MM.1S (cell line): ENCODE results near the gene TSPAN1.

ENCODE experiments used
- CTCF ChIP-seq: fragments of 300-600 bp; sonication (generic); IDR thresholded peaks from 2 replicates; pipeline ENCODE4 v1.5.1; 2016; ENCODE audit warnings: antibody characterized with exemption, low read length, mixed read lengths
- EZH2 ChIP-seq: fragments of 300-600 bp; sonication (generic); optimal IDR thresholded peaks from 2 replicates; pipeline ENCODE3; 2017; ENCODE audit warnings: low read depth, mild to moderate bottlenecking, antibody characterized with exemption, low read length, mixed read lengths
- EZH2phosphoT487 ChIP-seq: fragments of 300-600 bp; sonication (generic); IDR thresholded peaks from 2 replicates; pipeline ENCODE4 v1.6.1; 2018; ENCODE audit warnings: antibody characterized with exemption, low read length

GRCh38 chr1:46137916-46138315 is 37.0 kb upstream of the TSPAN1 start:
- TF ChIP-seq CTCF (no peak), EZH2 (no peak), EZH2phosphoT487 (no peak)
